ENCODE results near the gene KLC1. TPM values are rescaled to one million over a fixed set of nuclear protein-coding genes. Genes with fewer than 3 reads are reported as not detected.

The KLC1 gene
- total RNA-seq, 3 donors from 2014 or later (not counting 1 experiment from before 2014, with no cell fraction given) = 144 to 200 (median 178) TPM

GRCh38 chr14:103695296-103696069 is 66.5 kb downstream of the KLC1 start:
- no peaks in the 10 kb centered on the region for H3K27me3 ChIP-seq (ENCODE audit: control insufficient read depth, insufficient read depth, low read length)
- no peak for TF ChIP-seq CTCF (IDR thresholded peaks at IDR 0.05)
- Mint-ChIP-seq H3K9me3 (no peaks in the 10 kb centered on the region), H3K27me3 (ENCODE audit: low read depth in 2 of 2) (no peaks in the 10 kb centered on the region), H3K36me3 (no peaks in the 10 kb centered on the region), H3K4me1 (peaks cover 7 to 13% of the 10 kb centered on the region in 2 donors), H3K27ac (peak overlapping the region in 1 of 2 donors; percentile 22), H3K4me3 (no peak overlapping the region)
- no peak for ATAC-seq
- peaks cover 44% of the 10 kb centered on the region for H3K36me3 ChIP-seq (ENCODE audit: control insufficient read depth, insufficient read depth, low read length)
- H3K27ac ChIP-seq (ENCODE audit: low read length) = no peak overlapping the region
- intact Hi-C loops (cut with micrococcal nuclease) = no loop called here
- H3K4me3 ChIP-seq (ENCODE audit: low read length) = no peak overlapping the region
- no peaks in the 10 kb centered on the region for H3K9me3 ChIP-seq (ENCODE audit: control insufficient read depth, insufficient read depth, low read length)
- peaks cover 4% of the 10 kb centered on the region for H3K4me1 ChIP-seq (ENCODE audit: control insufficient read depth, insufficient read depth, low read length)
- DNase-seq = no peak
- 69% methylated on average over 14 of the region's 14 CpGs for WGBS (ENCODE audit: insufficient coverage)

GRCh38 chr14:103696070-103696402 is 67.0 kb downstream of the KLC1 start:
- H3K27ac Mint-ChIP-seq = peak overlapping the region; percentile 21 to 35
- ATAC-seq (no peak), DNase-seq (no peak)
- intact Hi-C loops (cut with micrococcal nuclease) = no loop called here
- Histone ChIP-seq H3K27ac (ENCODE audit: low read length) (no peak overlapping the region), H3K9me3 (ENCODE audit: control insufficient read depth, insufficient read depth, low read length) (no peaks in the 10 kb centered on the region), H3K36me3 (ENCODE audit: control insufficient read depth, insufficient read depth, low read length) (peaks cover 44% of the 10 kb centered on the region), H3K4me3 (ENCODE audit: low read length) (no peak overlapping the region), H3K4me1 (ENCODE audit: control insufficient read depth, insufficient read depth, low read length) (peaks cover 4% of the 10 kb centered on the region), H3K27me3 (ENCODE audit: control insufficient read depth, insufficient read depth, low read length) (no peaks in the 10 kb centered on the region)
- no peaks in the 10 kb centered on the region for H3K36me3 Mint-ChIP-seq
- H3K9me3 Mint-ChIP-seq = no peaks in the 10 kb centered on the region
- H3K27me3 Mint-ChIP-seq (ENCODE audit: low read depth in 2 of 2) = no peaks in the 10 kb centered on the region
- peaks cover 7 to 13% of the 10 kb centered on the region in 2 donors for H3K4me1 Mint-ChIP-seq
- TF ChIP-seq CTCF (IDR thresholded peaks at IDR 0.05) = no peak
- no peak overlapping the region for H3K4me3 Mint-ChIP-seq
- WGBS (ENCODE audit: insufficient coverage) = 73% methylated on average over 12 of the region's 13 CpGs

- peaks cover 4% of the 10 kb centered on the region for H3K4me1 ChIP-seq (ENCODE audit: control insufficient read depth, insufficient read depth, low read length)
- H3K36me3 Mint-ChIP-seq = no peaks in the 10 kb centered on the region
- ATAC-seq = no peak
- peaks cover 7 to 13% of the 10 kb centered on the region in 2 donors for H3K4me1 Mint-ChIP-seq
- peak overlapping the region; percentile 21 to 35 for H3K27ac Mint-ChIP-seq
- no peaks in the 10 kb centered on the region for H3K9me3 Mint-ChIP-seq
- intact Hi-C loops (cut with micrococcal nuclease) = no loop called here
- DNase-seq = no peak
- no peak overlapping the region for H3K4me3 Mint-ChIP-seq
- H3K9me3 ChIP-seq (ENCODE audit: control insufficient read depth, insufficient read depth, low read length) = no peaks in the 10 kb centered on the region
- H3K27me3 Mint-ChIP-seq (ENCODE audit: low read depth in 2 of 2) = no peaks in the 10 kb centered on the region
- no peak for TF ChIP-seq CTCF (IDR thresholded peaks at IDR 0.05)
- H3K27me3 ChIP-seq (ENCODE audit: control insufficient read depth, insufficient read depth, low read length) = no peaks in the 10 kb centered on the region
- H3K27ac ChIP-seq (ENCODE audit: low read length) = no peak overlapping the region
- no peak overlapping the region for H3K4me3 ChIP-seq (ENCODE audit: low read length)
- peaks cover 44% of the 10 kb centered on the region for H3K36me3 ChIP-seq (ENCODE audit: control insufficient read depth, insufficient read depth, low read length)
- 73% methylated on average over 16 of the region's 17 CpGs for WGBS (ENCODE audit: insufficient coverage)
These were observed 67.6 kb downstream of the KLC1 start for GRCh38 chr14:103696466-103697071.
